Neuronal stem cell (in vitro differentiated cells): ENCODE results near the gene SELPLG.

Source experiments
- DNase-seq: peaks from one replicate; pipeline ENCODE4 v3.0.0-alpha.2; 2013; ENCODE audit warnings: low spot score
- H2AFZ ChIP-seq: one replicate; pipeline ENCODE4 v1.6.1; 2013; ENCODE audit warnings: mild to moderate bottlenecking, low read length, inconsistent platforms
- H2AK5ac ChIP-seq: 2 replicates; pipeline ENCODE4 v1.6.1; 2013; ENCODE audit warnings: low read depth, mild to moderate bottlenecking, inconsistent platforms, low read length, moderate library complexity, mixed read lengths
- H2BK120ac ChIP-seq: 2 replicates; pipeline ENCODE4 v1.6.1; 2013; ENCODE audit warnings: low read depth, mild to moderate bottlenecking, inconsistent platforms, low read length, moderate library complexity, mixed read lengths
- H2BK12ac ChIP-seq: one replicate; pipeline ENCODE4 v1.6.1; 2013; ENCODE audit warnings: low read length, inconsistent platforms
- H2BK15ac ChIP-seq: 2 replicates; pipeline ENCODE4 v1.6.1; 2013; ENCODE audit warnings: mild to moderate bottlenecking, low read length, inconsistent platforms, mixed read lengths
- H2BK5ac ChIP-seq: one replicate; pipeline ENCODE4 v1.6.1; 2013; ENCODE audit warnings: inconsistent platforms, mild to moderate bottlenecking, low read length, moderate library complexity
- H3K14ac ChIP-seq: one replicate; pipeline ENCODE4 v1.6.1; 2013; ENCODE audit warnings: low read length, inconsistent platforms
- H3K18ac ChIP-seq: 2 replicates; pipeline ENCODE4 v1.6.1; 2013; ENCODE audit warnings: low read length, inconsistent platforms
- H3K23ac ChIP-seq: 2 replicates; pipeline ENCODE4 v1.6.1; 2013; ENCODE audit warnings: low read depth, mild to moderate bottlenecking, mixed read lengths, low read length, inconsistent platforms; ENCODE audit not compliant: poor library complexity
- H3K27ac ChIP-seq: replicated peaks from 3 replicates; pipeline ENCODE4 v1.5.1; 2013; ENCODE audit warnings: low read length, inconsistent platforms
- H3K27me3 ChIP-seq, 3 experiments: 2 replicates each; pipeline ENCODE4 v1.6.1; 2013; ENCODE audit warnings: low read length in 3 of 3, mild to moderate bottlenecking in 2 of 3, inconsistent platforms in 1 of 3, low read depth in 1 of 3, mixed read lengths in 1 of 3, moderate library complexity in 1 of 3; ENCODE audit not compliant: control insufficient read depth in 3 of 3, insufficient read depth in 3 of 3
- H3K36me3 ChIP-seq, 2 donors: replicated peaks in 1 of 2; 2 replicates each; pipeline ENCODE4 v1.6.1; 2013; ENCODE audit warnings: low read length in 2 of 2; ENCODE audit not compliant: control insufficient read depth in 2 of 2, insufficient read depth in 2 of 2
- H3K4ac ChIP-seq: 2 replicates; pipeline ENCODE4 v1.6.1; 2013; ENCODE audit warnings: inconsistent platforms, mild to moderate bottlenecking, low read length, moderate library complexity
- H3K4me1 ChIP-seq, 2 donors: 1 replicate in 1 of 2; 2 replicates in 1 of 2; pipeline ENCODE4 v1.6.1; 2013; ENCODE audit warnings: low read length in 2 of 2, low read depth in 1 of 2; ENCODE audit not compliant: control insufficient read depth in 2 of 2, insufficient read depth in 1 of 2
- H3K4me2 ChIP-seq: one replicate; pipeline ENCODE4 v1.6.1; 2013; ENCODE audit warnings: mild to moderate bottlenecking, low read length, inconsistent platforms; ENCODE audit not compliant: insufficient read depth, poor library complexity, severe bottlenecking
- H3K4me3 ChIP-seq, 2 donors: 2 replicates each; pipeline ENCODE4 v1.5.1; 2013; ENCODE audit warnings: low read length in 2 of 2, mild to moderate bottlenecking in 2 of 2, inconsistent platforms in 1 of 2, moderate library complexity in 1 of 2
- H3K79me1 ChIP-seq: one replicate; pipeline ENCODE4 v1.6.1; 2013; ENCODE audit warnings: low read depth, mild to moderate bottlenecking, inconsistent platforms, low read length, moderate library complexity
- H3K9ac ChIP-seq: one replicate; pipeline ENCODE4 v1.6.1; 2013; ENCODE audit warnings: mild to moderate bottlenecking, low read depth, low read length, inconsistent platforms; ENCODE audit not compliant: poor library complexity
- H3K9me3 ChIP-seq, 2 donors: replicated peaks in 1 of 2; 2 replicates each; pipeline versions ENCODE3 to v1.6.1; 2013; ENCODE audit warnings: low read length in 2 of 2, mild to moderate bottlenecking in 2 of 2, inconsistent platforms in 1 of 2, low read depth in 1 of 2, mixed read lengths in 1 of 2, moderate library complexity in 1 of 2; ENCODE audit not compliant: control insufficient read depth in 2 of 2, insufficient read depth in 1 of 2
- H4K8ac ChIP-seq: one replicate; pipeline ENCODE4 v1.6.1; 2013; ENCODE audit warnings: low read depth, mild to moderate bottlenecking, inconsistent platforms, low read length, moderate library complexity
- H4K91ac ChIP-seq: one replicate; pipeline ENCODE4 v1.6.1; 2013; ENCODE audit warnings: low read length, low read depth, mild to moderate bottlenecking, inconsistent platforms; ENCODE audit not compliant: poor library complexity
- WGBS, 2 donors: extraction: QIAGEN DNeasy Blood & Tissue Kit; methylation state at CpG; one replicate each; pipeline ENCODE4 v1.1.7; 2013; ENCODE audit warnings: missing lambda C conversion rate in 2 of 2, mixed read lengths in 1 of 2; ENCODE audit not compliant: insufficient read length in 2 of 2, insufficient replicate concordance in 1 of 2; ENCODE audit errors: extremely low coverage in 2 of 2; 5-methylcytosine and 5-hydroxymethylcytosine counted together

SELPLG gene

GRCh38 chr12:108672054-108672453 is 38.4 kb upstream of the SELPLG start:
- Histone ChIP-seq H3K79me1 (no peaks in the 10 kb centered on the region), H3K18ac (no peak overlapping the region), H2AK5ac (no peak overlapping the region), H3K4ac (no peak overlapping the region), H2BK12ac (no peak overlapping the region), H3K14ac (no peak overlapping the region), H3K9ac (no peak overlapping the region), H2BK120ac (no peak overlapping the region), H4K91ac (no peak overlapping the region), H4K8ac (no peak overlapping the region), H3K36me3 (peaks cover 2 to 57% of the 10 kb centered on the region in 2 donors), H3K23ac (no peak overlapping the region), H2BK5ac (no peak overlapping the region), H2BK15ac (no peak overlapping the region), H3K4me1 (peaks cover 2 to 10% of the 10 kb centered on the region in 2 donors), H3K9me3 (peaks cover 0 to 2% of the 10 kb centered on the region in 2 donors), H2AFZ (no peak overlapping the region), H3K4me2 (no peak overlapping the region), H3K27me3 (no peaks in the 10 kb centered on the region), H3K27ac (no peak overlapping the region), H3K4me3 (no peak overlapping the region)
- DNase-seq: no peak
- WGBS, 2 donors: no CpG with 5 or more reads among the region's 3 CpGs

GRCh38 chr12:108671110-108671509 is 37.4 kb upstream of the SELPLG start:
- Histone ChIP-seq H3K23ac (no peak overlapping the region), H4K8ac (no peak overlapping the region), H2AFZ (no peak overlapping the region), H3K36me3 (peaks cover 0 to 47% of the 10 kb centered on the region in 2 donors), H3K4me2 (no peak overlapping the region), H3K27ac (no peak overlapping the region), H2BK5ac (no peak overlapping the region), H3K9me3 (peaks cover 0 to 2% of the 10 kb centered on the region in 2 donors), H3K18ac (no peak overlapping the region), H2AK5ac (no peak overlapping the region), H4K91ac (no peak overlapping the region), H2BK120ac (no peak overlapping the region), H3K27me3 (no peaks in the 10 kb centered on the region), H3K4ac (no peak overlapping the region), H2BK12ac (no peak overlapping the region), H2BK15ac (no peak overlapping the region), H3K79me1 (no peaks in the 10 kb centered on the region), H3K4me3 (no peak overlapping the region), H3K9ac (no peak overlapping the region), H3K4me1 (peaks cover 7 to 17% of the 10 kb centered on the region in 2 donors), H3K14ac (no peak overlapping the region)
- no peak for DNase-seq
- no CpG with 5 or more reads among the region's 3 CpGs for WGBS, 2 donors

GRCh38 chr12:108670066-108670631 is 36.5 kb upstream of the SELPLG start:
- Histone ChIP-seq H4K91ac (no peak overlapping the region), H2AK5ac (no peak overlapping the region), H3K4me1 (peaks cover 12 to 26% of the 10 kb centered on the region in 2 donors)

GRCh38 chr12:108668542-108668941 is 34.8 kb upstream of the SELPLG start:
- no peak overlapping the region for H2BK15ac ChIP-seq
- no peak overlapping the region for H2BK120ac ChIP-seq
- WGBS, 2 donors: no CpG with 5 or more reads among the region's 1 CpG
- peaks cover 0 to 31% of the 10 kb centered on the region in 2 donors for H3K36me3 ChIP-seq
- no peaks in the 10 kb centered on the region for H3K27me3 ChIP-seq
- H3K27ac ChIP-seq: no peak overlapping the region
- H4K8ac ChIP-seq: no peak overlapping the region
- H3K4me3 ChIP-seq: no peak overlapping the region
- no peak overlapping the region for H3K14ac ChIP-seq
- H3K4me1 ChIP-seq: peaks cover 12 to 33% of the 10 kb centered on the region in 2 donors
- no peak overlapping the region for H3K4ac ChIP-seq
- H3K9ac ChIP-seq: no peak overlapping the region
- H4K91ac ChIP-seq: no peak overlapping the region
- peaks cover 0 to 2% of the 10 kb centered on the region in 2 donors for H3K9me3 ChIP-seq
- H3K4me2 ChIP-seq: no peak overlapping the region
- H2AFZ ChIP-seq: no peak overlapping the region
- DNase-seq: no peak
- no peak overlapping the region for H2BK12ac ChIP-seq
- H2BK5ac ChIP-seq: no peak overlapping the region
- no peaks in the 10 kb centered on the region for H3K79me1 ChIP-seq
- H2AK5ac ChIP-seq: no peak overlapping the region
- no peak overlapping the region for H3K18ac ChIP-seq
- H3K23ac ChIP-seq: no peak overlapping the region

More at GRCh38 chr12:108670066-108670631, 36.5 kb upstream of the SELPLG start:
- no peak overlapping the region for H2BK12ac ChIP-seq
- H3K14ac ChIP-seq: no peak overlapping the region
- H2BK120ac ChIP-seq: no peak overlapping the region
- H2AFZ ChIP-seq: no peak overlapping the region
- H3K36me3 ChIP-seq: peaks cover 0 to 38% of the 10 kb centered on the region in 2 donors
- no peak overlapping the region for H3K23ac ChIP-seq
- no peak overlapping the region for H3K4me2 ChIP-seq
- no peak overlapping the region for H3K4me3 ChIP-seq
- no peak overlapping the region for H3K27ac ChIP-seq
- no peak for DNase-seq
- no peak overlapping the region for H3K4ac ChIP-seq
- no peaks in the 10 kb centered on the region for H3K79me1 ChIP-seq
- no peak overlapping the region for H3K18ac ChIP-seq
- no peak overlapping the region for H2BK15ac ChIP-seq
- H3K9me3 ChIP-seq: peaks cover 0 to 2% of the 10 kb centered on the region in 2 donors
- H3K27me3 ChIP-seq: no peaks in the 10 kb centered on the region
- H3K9ac ChIP-seq: no peak overlapping the region
- WGBS, 2 donors: no CpG with 5 or more reads among the region's 7 CpGs
- H2BK5ac ChIP-seq: no peak overlapping the region
- no peak overlapping the region for H4K8ac ChIP-seq
